Measurements from ENCODE around the gene TRIM41. TPM values are rescaled to one million over a fixed set of nuclear protein-coding genes. Genes with fewer than 3 reads are reported as not detected.
A peak's percentile ranks its signal among the peaks of the same experiment; 100 is the strongest.

TRIM41 gene
- total and polyA plus RNA-seq, 9 of the 15 experiments (the other 6 are each of a cell fraction or from before 2014, with no cell fraction given): 1.8 to 47.6 (median 20.9) TPM

DNA sequence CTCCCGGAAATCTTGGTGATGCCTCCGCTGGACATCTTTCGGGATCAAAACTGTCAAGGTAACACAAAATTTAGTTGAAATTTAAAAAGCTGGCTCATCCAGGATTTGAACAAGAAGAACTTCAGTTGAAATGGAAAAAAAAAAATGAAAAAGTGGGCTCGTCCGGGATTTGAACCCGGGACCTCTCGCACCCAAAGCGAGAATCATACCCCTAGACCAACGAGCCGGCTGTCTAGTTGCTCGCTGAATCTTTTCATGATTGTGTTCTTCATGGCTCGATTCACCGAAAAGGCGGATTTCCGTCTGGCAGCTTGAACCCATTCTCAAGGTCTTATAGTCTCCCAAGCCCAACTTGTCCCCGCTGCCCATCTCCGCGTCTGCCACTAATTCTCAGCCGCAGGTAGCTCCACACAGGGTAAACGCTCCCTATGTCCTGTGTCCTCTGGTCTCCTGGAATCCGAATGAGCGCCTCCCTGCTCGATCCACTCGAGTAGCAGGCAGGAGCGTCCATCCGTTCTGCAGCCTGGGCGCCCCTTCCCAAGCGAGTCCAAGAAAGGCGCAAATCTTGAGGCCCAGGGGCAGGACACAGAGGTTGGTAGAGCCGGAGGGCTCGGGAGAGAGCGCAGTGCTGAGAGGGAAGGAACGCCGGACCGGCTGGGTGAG lies 34.2 kb upstream of the TRIM41 start (continued):
- TF ChIP-seq, protein P1, sequence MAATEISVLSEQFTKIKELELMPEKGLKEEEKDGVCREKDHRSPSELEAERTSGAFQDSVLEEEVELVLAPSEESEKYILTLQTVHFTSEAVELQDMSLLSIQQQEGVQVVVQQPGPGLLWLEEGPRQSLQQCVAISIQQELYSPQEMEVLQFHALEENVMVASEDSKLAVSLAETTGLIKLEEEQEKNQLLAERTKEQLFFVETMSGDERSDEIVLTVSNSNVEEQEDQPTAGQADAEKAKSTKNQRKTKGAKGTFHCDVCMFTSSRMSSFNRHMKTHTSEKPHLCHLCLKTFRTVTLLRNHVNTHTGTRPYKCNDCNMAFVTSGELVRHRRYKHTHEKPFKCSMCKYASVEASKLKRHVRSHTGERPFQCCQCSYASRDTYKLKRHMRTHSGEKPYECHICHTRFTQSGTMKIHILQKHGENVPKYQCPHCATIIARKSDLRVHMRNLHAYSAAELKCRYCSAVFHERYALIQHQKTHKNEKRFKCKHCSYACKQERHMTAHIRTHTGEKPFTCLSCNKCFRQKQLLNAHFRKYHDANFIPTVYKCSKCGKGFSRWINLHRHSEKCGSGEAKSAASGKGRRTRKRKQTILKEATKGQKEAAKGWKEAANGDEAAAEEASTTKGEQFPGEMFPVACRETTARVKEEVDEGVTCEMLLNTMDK (IDR thresholded peaks at IDR 0.05; ENCODE audit: borderline replicate concordance, insufficient read depth, low read depth, low read length, poor library complexity, severe bottlenecking): no peak
- TF ChIP-seq, protein P2, sequence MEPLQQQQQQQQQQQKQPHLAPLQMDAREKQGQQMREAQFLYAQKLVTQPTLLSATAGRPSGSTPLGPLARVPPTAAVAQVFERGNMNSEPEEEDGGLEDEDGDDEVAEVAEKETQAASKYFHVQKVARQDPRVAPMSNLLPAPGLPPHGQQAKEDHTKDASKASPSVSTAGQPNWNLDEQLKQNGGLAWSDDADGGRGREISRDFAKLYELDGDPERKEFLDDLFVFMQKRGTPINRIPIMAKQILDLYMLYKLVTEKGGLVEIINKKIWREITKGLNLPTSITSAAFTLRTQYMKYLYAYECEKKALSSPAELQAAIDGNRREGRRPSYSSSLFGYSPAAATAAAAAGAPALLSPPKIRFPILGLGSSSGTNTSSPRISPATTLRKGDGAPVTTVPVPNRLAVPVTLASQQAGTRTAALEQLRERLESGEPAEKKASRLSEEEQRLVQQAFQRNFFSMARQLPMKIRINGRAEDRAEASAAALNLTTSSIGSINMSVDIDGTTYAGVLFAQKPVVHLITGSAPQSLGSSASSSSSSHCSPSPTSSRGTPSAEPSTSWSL (CRISPR knock-in tag; IDR thresholded peaks at IDR 0.05; ENCODE audit: borderline replicate concordance): no peak
- TF ChIP-seq PTTG1 (tag; IDR thresholded peaks at IDR 0.05; ENCODE audit: low read depth) (no peak), XRCC4 (IDR thresholded peaks at IDR 0.05; ENCODE audit: extremely low read depth, insufficient read depth, insufficient read length) (no peak), TEAD2 (tag; IDR thresholded peaks at IDR 0.05) (no peak), SOX6 (IDR thresholded peaks at IDR 0.05) (no peak), HOXB6 (CRISPR knock-in tag; IDR thresholded peaks at IDR 0.05; ENCODE audit: borderline replicate concordance) (no peak), ZNF133 (CRISPR knock-in tag; IDR thresholded peaks at IDR 0.05) (no peak), PRMT5 (CRISPR knock-in tag; IDR thresholded peaks at IDR 0.05) (no peak), BCL6 (CRISPR knock-in tag; IDR thresholded peaks at IDR 0.05) (no peak), ETV5 (CRISPR knock-in tag; IDR thresholded peaks at IDR 0.05; ENCODE audit: low read depth) (no peak; the same call in 1 of the 2 replicates), BCOR (IDR thresholded peaks at IDR 0.05) (no peak), TGIF2 (CRISPR knock-in tag; IDR thresholded peaks at IDR 0.05) (no peak)
- TF ChIP-seq, protein P3, sequence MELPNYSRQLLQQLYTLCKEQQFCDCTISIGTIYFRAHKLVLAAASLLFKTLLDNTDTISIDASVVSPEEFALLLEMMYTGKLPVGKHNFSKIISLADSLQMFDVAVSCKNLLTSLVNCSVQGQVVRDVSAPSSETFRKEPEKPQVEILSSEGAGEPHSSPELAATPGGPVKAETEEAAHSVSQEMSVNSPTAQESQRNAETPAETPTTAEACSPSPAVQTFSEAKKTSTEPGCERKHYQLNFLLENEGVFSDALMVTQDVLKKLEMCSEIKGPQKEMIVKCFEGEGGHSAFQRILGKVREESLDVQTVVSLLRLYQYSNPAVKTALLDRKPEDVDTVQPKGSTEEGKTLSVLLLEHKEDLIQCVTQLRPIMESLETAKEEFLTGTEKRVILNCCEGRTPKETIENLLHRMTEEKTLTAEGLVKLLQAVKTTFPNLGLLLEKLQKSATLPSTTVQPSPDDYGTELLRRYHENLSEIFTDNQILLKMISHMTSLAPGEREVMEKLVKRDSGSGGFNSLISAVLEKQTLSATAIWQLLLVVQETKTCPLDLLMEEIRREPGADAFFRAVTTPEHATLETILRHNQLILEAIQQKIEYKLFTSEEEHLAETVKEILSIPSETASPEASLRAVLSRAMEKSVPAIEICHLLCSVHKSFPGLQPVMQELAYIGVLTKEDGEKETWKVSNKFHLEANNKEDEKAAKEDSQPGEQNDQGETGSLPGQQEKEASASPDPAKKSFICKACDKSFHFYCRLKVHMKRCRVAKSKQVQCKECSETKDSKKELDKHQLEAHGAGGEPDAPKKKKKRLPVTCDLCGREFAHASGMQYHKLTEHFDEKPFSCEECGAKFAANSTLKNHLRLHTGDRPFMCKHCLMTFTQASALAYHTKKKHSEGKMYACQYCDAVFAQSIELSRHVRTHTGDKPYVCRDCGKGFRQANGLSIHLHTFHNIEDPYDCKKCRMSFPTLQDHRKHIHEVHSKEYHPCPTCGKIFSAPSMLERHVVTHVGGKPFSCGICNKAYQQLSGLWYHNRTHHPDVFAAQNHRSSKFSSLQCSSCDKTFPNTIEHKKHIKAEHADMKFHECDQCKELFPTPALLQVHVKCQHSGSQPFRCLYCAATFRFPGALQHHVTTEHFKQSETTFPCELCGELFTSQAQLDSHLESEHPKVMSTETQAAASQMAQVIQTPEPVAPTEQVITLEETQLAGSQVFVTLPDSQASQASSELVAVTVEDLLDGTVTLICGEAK (IDR thresholded peaks at IDR 0.05): peak; percentile 84
- TF ChIP-seq, protein P3 (CRISPR knock-in tag; IDR thresholded peaks at IDR 0.05): no peak
- TF ChIP-seq, protein P4, sequence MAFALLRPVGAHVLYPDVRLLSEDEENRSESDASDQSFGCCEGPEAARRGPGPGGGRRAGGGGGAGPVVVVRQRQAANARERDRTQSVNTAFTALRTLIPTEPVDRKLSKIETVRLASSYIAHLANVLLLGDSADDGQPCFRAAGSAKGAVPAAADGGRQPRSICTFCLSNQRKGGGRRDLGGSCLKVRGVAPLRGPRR (CRISPR knock-in tag; IDR thresholded peaks at IDR 0.05): no peak

All from K562 (cell line).